PFSK-1 (cell line): Measurements from ENCODE around the gene PRRX1.

ENCODE experiments used
- FOXP2 ChIP-seq: optimal IDR thresholded peaks from 2 replicates; pipeline ENCODE3; 2011; ENCODE audit warnings: borderline replicate concordance, control low read depth, inconsistent platforms; ENCODE audit not compliant: insufficient read depth; ENCODE audit errors: extremely low read length, extremely low read depth
- POLR2AphosphoS5 ChIP-seq: IDR thresholded peaks from 2 replicates; pipeline ENCODE4 v1.6.1; 2012; ENCODE audit warnings: low read depth, mild to moderate bottlenecking, control low read depth, low read length, moderate library complexity
- SIN3A ChIP-seq: IDR thresholded peaks from 2 replicates; pipeline ENCODE4 v1.6.1; 2012; ENCODE audit warnings: mild to moderate bottlenecking, low read length, moderate library complexity, borderline replicate concordance; ENCODE audit not compliant: insufficient read depth
- TAF1 ChIP-seq: IDR thresholded peaks from 2 replicates; pipeline ENCODE4 v1.6.1; 2012; ENCODE audit warnings: low read length, control low read depth, borderline replicate concordance; ENCODE audit not compliant: insufficient read depth
- TF ChIP-seq, protein P1 (sequence below), 2 experiments: IDR thresholded peaks; 2 replicates each; pipeline versions ENCODE4 v1.6.1 to v1.8.0; 2011 to 2012; ENCODE audit warnings: low read depth in 2 of 2, low read length in 2 of 2, control low read depth in 1 of 2, inconsistent platforms in 1 of 2, mild to moderate bottlenecking in 1 of 2, moderate library complexity in 1 of 2; ENCODE audit not compliant: insufficient read depth in 1 of 2

Gene PRRX1

DNA sequence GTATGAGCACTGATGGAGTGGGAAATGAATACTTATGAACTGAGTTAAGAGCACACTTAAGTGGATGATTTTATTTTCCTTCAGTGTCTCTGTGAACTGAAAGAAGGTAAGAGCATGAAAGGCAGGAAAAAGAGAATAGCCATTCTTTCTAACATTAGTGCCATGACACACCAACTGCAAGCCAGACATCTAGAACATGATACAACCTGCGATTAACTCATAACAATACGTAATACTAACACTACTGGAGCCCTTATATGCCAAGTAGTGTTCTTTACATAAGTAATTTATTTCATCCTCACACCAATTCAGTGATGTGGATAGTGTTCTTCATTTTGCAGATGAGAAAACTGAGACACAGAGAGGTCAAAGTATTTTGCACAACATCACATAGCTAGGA, 56.7 kb downstream of the PRRX1 start:
- TF ChIP-seq TAF1 (no peak), SIN3A (no peak), FOXP2 (no peak), POLR2AphosphoS5 (no peak)
- TF ChIP-seq, protein P1, sequence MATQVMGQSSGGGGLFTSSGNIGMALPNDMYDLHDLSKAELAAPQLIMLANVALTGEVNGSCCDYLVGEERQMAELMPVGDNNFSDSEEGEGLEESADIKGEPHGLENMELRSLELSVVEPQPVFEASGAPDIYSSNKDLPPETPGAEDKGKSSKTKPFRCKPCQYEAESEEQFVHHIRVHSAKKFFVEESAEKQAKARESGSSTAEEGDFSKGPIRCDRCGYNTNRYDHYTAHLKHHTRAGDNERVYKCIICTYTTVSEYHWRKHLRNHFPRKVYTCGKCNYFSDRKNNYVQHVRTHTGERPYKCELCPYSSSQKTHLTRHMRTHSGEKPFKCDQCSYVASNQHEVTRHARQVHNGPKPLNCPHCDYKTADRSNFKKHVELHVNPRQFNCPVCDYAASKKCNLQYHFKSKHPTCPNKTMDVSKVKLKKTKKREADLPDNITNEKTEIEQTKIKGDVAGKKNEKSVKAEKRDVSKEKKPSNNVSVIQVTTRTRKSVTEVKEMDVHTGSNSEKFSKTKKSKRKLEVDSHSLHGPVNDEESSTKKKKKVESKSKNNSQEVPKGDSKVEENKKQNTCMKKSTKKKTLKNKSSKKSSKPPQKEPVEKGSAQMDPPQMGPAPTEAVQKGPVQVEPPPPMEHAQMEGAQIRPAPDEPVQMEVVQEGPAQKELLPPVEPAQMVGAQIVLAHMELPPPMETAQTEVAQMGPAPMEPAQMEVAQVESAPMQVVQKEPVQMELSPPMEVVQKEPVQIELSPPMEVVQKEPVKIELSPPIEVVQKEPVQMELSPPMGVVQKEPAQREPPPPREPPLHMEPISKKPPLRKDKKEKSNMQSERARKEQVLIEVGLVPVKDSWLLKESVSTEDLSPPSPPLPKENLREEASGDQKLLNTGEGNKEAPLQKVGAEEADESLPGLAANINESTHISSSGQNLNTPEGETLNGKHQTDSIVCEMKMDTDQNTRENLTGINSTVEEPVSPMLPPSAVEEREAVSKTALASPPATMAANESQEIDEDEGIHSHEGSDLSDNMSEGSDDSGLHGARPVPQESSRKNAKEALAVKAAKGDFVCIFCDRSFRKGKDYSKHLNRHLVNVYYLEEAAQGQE (IDR thresholded peaks at IDR 0.05; ENCODE audit: insufficient read depth in 1 of 2, low read depth in 2 of 2, low read length in 2 of 2): no peak

DNA sequence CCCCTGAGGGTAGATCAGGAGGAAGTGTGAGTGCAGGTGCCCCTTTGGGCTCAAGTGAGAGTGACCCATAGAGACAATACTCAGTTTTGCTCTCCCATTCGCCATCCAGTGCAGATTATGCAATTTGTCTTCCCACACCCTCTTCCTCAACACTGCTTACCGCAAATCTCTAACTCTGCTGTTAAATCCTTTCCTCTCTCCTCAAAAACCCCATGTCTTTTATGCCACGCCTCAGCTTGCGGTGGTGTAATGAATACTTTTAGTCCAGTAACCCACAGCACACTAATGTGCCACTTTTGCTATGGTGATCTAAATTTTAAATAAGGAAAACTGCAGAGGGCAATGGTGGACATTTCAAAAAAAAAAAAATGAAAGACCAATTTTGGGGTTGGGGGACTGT, 57.7 kb downstream of the PRRX1 start:
- no peak for TF ChIP-seq POLR2AphosphoS5
- no peak for TF ChIP-seq TAF1
- TF ChIP-seq SIN3A: no peak
- no peak for TF ChIP-seq FOXP2
- TF ChIP-seq, protein P1 (IDR thresholded peaks at IDR 0.05; ENCODE audit: insufficient read depth in 1 of 2, low read depth in 2 of 2, low read length in 2 of 2): no peak

DNA sequence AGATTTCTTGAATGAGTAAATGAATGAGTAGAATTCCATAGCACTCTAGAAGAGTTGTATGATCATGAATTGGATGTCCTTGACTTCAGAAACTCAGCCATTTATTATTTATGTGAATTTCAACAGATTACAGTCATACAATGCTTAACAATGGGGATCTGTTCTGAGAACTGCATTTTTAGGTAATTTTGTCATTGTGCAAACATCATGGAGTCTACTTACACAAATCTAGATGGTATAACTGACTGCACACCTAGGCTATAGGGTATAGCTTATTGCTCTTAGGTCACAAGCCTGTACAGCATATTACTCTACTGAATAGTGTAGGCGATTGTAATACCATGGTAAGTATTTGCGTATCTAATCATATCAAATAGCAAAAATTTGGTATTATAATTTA, 59.6 kb downstream of the PRRX1 start:
- TF ChIP-seq, protein P1 (IDR thresholded peaks at IDR 0.05; ENCODE audit: insufficient read depth in 1 of 2, low read depth in 2 of 2, low read length in 2 of 2): no peak
- TF ChIP-seq POLR2AphosphoS5 (no peak), FOXP2 (no peak), TAF1 (no peak), SIN3A (no peak)

DNA sequence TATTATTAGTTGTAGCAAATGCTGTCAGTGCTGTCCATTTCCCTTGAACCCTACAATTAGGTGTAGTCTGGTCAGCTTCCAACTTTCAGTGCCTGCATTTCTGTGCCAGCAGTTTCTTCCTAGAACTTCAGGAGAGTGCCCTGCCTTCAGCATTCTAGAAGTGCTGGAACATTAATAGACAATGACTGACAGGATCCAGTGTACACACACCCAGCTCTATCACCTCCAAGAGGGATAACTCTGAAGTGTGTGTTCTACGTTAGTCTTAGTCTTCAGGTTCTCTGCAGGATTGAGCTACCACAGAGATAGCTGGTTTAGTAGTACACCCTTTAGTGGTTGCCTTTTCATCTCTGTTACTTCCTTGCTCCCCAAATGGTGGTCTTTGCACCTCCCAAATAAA, 61.4 kb downstream of the PRRX1 start:
- TF ChIP-seq TAF1: no peak
- TF ChIP-seq POLR2AphosphoS5: no peak
- TF ChIP-seq, protein P1 (IDR thresholded peaks at IDR 0.05; ENCODE audit: insufficient read depth in 1 of 2, low read depth in 2 of 2, low read length in 2 of 2): no peak
- no peak for TF ChIP-seq SIN3A

DNA sequence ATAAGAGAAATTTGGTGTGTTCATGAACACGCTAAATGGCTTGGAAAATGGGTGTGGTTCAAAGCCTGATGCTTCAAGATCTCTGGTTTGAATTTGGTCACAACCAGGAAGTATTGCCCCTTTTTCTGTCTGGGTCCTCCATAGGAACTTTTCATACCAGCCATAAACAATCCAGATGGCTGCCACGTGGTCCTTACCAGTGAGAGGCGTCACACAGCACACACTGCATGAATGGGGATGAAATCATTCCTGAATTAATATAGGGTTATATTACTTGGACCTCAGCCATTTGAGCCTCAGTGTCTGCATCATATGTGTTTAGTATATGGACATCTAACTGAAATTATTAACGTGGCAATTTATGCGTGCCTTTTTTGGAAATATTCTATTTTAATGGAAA, 64.0 kb downstream of the PRRX1 start:
- TF ChIP-seq, protein P1 (IDR thresholded peaks at IDR 0.05; ENCODE audit: insufficient read depth in 1 of 2, low read depth in 2 of 2, low read length in 2 of 2): no peak
- TF ChIP-seq TAF1 (no peak), SIN3A (no peak), FOXP2 (no peak), POLR2AphosphoS5 (no peak)
